DMS153 treated with DMSO at 0.1 percent for 48 hours (cell line): ENCODE data around the gene MRAP.
"Not testable (repeated sequence)": the region's sequence is repeated elsewhere in the genome, so short reads cannot be mapped to it uniquely, and the experiment has no call there.

Experiments
- DNase-seq: peaks from one replicate; lab custom pipeline; 2025; ENCODE audit not compliant: unreplicated experiment; lab: John Stamatoyannopoulos, UW

Gene MRAP

DNA sequence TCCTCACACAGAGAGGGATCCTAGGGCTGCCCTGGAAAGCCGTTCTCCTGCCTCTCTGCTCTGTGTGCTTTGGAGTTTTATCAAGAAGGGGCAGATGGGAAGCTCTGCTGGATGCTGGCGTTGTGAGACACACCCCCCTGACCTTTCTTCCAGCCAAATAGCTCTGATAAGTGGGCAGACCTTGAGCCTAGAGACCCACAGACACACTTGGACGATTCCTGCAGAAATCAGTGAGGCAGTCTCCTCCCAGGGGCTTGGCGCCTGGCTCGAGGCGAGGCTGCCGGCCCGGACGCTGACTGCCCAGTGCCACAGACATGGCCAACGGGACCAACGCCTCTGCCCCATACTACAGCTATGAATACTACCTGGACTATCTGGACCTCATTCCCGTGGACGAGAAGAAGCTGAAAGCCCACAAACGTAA is at the start of gene MRAP:
TSS of gene MRAP (plus strand) at position 198 of the 424 bp plus-strand sequence. CDS start at position 315, 117 bp downstream.
- DNase-seq, result no peak

GRCh38 chr21:32249511-32250280 is 49.0 kb upstream of the MRAP start:
- DNase-seq, result no peak

DNA sequence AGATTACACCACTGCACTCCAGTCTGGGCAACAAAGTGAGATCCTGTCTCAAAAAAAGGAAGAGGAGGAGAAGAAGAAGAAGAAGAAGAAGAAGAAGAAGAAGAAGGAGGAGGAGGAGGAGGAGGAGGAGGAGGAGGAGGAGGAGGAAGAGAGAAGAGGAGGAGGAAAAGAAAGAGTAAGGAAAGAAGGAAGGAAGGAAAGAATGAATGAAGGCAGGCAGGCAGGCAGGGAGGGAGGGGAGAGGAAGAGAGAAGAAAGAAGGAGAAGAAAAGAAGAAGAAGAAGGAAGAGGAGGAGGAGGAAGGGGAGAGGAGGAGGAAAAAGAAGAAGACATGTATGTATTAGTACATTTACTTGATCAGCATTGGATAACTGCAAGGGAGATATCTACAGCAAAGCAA is 46.5 kb upstream of the MRAP start:
- DNase-seq, result no peak

DNA sequence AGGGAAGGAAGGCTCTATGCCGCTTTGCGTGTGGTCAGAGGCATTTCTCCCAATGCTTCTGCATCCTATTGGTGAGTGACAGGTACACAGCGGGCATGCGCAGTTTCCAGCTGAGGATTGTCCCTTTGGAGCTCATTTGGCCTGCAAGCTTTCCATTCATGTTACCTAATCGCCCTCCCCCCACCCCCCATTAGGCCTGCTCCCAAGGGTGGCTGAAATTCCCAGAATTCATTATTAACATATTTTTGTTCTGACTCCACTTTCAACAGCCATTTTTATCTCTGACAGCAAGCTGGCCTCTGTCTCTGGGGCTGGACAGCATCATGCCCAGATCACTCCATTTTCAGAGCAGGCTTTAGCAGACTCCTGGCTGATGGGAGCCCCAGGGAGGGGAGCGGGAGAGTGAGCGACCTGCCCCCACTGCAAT is 45.4 kb upstream of the MRAP start:
- DNase-seq, result no peak

DNA sequence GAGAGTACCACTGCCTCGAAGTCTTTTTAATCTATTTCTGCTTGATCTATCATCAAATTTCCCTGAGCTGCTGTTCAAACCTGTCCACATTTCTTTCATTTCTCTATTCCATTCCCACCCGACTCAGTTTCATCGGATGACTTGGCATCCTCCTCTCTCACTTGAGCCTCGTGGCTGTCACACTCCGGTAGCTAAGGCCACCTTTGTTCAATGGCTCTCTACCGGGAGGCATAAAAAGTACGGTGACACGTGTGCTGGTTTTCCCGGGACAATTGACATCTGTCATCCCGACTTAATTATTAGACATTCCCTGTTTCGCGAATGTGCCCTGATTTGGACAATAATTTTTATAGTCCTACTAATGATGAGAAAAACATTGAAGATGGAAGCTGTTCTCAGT is 42.4 kb upstream of the MRAP start:
- DNase-seq, result no peak

DNA sequence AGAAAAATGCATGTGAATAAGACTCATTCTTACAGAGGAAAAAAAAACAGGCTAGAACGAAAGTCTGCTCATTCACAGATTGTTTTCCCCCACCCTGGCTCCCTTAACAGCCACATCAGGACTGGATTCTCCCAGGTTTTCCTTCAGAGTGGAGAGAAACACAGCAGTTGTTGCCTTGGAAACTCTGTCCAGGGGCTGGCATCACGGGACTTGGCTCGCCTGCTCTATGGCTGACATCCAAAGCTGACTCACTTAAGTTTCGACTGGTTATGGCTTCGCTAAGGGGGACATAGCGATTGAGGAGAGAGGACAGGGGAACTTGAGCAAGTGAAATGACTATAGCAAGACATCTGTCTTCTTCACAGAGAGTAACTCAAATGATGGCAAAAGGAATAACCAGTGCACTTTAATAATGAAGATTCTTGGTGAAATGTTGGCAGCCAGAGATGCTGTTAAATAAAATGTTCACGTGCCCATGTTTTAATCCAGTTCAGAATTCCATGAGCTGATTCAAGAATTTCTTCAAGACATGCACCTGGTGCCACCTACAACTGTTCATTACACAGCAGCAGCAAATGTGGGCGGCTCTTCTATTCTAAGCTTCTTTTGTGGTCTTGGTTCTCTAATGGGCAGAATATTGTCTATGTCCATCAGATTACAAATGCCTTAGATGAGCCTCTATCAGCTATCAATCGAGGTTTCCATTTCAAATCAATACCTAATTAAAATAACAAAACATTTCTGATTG is 41.6 kb upstream of the MRAP start:
- no peak for DNase-seq

- peak; percentile 57 for DNase-seq
These were observed 40.5 kb upstream of the MRAP start for GRCh38 chr21:32257962-32258785.

DNA sequence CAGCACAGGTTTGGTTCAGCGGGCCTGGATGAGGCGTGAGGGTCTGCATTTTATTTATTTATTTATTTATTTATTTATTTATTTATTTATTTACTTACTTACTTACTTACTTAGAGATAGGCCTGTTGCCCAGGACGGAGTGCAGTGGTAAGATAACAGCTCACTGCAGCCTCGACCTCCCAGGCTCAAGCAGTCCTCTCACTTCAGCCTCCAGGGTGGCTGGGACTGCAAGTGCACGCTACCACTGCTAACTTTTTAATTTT is 39.9 kb upstream of the MRAP start:
- DNase-seq, result not testable (repeated sequence)

- no peak for DNase-seq
These were observed 38.5 kb upstream of the MRAP start for GRCh38 chr21:32260130-32260529.

DNA sequence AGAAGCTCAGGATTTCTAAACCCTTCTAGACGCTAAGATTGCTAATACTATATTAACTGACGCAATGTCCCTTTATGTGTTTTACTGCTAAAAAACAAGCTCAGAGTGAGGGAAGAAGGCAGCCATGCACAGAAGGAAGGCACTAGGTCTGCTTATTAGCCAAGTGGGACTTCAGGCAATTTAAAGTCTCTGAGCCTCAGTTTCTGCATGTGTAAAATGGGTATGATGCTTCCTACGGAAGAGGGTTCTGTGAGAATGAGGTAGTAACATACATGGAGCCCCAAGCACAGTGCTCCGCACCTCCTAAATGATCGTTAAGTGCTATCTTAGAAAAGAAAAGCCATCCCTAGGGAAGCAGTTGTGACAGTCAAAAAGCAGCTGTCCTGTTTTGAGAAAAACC is 36.7 kb upstream of the MRAP start:
- DNase-seq, result no peak

DNA sequence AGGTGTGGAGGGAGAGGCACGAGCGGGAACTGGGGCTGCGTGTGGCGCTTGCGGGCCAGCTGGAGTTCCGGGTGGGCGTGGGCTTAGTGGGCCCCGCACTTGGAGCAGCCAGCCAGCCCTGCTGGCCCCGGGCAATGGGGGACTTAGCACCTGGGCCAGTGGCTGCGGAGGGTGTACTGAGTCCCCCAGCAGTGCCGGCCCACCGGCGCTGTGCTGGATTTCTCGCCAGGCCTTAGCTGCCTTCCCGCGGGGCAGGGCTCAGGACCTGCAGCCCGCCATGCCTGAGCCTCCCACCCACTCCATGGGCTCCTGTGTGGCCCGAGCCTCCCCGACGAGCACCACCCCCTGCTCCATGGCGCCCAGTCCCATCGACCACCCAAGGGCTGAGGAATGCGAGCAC is 33.3 kb upstream of the MRAP start:
- DNase-seq, result not testable (repeated sequence)

DNA sequence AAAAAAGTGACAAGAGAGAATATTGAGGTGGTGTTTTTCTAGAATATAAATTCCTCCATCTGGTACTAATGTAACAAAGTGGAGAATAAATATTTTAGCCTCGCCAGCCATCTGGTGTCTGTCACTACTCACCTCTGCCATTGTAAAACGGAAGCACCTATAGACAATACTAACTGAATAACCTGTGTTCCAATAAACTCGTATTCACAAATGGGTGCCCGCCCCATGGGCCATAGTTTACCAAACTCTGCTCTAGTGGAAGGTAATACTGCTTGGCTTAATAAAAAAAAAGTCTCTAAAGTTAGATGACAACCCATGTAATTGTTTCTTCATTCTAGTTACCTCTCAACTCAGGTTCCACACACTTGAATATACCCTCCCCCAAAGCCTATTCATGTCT is 27.9 kb upstream of the MRAP start:
- DNase-seq, result no peak

GRCh38 chr21:32276671-32277070 is 22.0 kb upstream of the MRAP start:
- no peak for DNase-seq

- DNase-seq, result no peak
These were observed 20.6 kb upstream of the MRAP start for GRCh38 chr21:32278103-32278502.

DNA sequence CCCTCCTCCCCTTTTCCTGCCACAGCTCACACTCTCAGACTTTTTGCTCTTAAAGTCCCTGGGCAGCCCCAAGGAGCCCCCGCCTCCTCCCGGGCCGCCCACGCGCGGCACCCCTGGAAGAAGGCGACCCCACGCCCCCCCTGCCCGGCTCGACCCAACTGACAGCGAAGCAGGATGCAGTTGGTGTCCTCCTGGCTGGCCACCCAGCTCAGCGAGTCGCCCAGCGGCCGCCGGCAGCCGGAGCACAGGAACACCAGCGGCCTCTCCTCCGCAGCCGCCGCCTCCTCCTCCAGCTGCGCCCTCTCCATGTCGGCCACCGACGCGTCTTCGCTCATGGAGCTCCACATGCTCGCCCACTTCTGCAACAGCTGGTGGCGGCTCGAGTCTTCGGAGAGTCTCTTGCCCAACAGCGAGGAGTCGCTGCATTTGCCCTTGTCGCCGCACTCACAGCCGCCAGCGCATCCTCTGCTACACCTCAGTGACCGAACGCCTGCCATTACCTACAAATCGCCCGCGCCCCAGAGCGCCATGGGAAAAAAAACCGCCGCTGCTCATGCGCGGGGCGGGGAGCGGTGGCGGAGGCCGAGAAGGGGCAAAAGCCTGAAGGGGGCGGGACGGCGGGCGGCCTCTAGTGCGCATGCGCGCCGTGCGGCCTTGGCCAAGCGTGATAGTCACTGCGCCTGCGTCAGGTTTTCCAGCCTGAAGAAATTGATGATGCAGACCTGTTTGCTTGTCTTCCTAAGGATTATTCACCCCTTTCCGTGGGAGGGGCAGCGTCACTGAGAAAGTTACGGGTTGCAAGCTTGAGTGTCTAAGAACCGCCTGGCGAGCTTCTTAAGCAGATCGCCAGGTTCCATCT is 19.9 kb upstream of the MRAP start, which contains the start of gene MIS18A:
TSS of gene MIS18A (minus strand) at position 532 of the 859 bp plus-strand sequence. CDS start at position 497, 35 bp downstream.
- peak; percentile 91 for DNase-seq

DNA sequence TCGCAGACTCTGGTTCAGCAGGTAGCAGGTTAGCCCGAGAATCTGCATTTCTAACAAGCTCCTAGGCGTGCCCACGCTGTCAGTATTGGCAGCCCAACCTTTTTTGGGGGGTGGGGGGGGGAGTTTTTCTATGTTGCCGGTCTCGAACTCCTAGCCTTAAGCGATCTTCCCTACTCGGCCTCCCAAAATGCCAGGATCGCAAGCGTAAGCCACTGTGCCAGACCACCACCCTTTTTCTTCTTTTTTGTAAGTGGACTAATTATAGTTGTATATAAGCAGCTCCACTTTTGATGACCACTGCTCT is 19.3 kb upstream of the MRAP start:
- no peak for DNase-seq

DNA sequence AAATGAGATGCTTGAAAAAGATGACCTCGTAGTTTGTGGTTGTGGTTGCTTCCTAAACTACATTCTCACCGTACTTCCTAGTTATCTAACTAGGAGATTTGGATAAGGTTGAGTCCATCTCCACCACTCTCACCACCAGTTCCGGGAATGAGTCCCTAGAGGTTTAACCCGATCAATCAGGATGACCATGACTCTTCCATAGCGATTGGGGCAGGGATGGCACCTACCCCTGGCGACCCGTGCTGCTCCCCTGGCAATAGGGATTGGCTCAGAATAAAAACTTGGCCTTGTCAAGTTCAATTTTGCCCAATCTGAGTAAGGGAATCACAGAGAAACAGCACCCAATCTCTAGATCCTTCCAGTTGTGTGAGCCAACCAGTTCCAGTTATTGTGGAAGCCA is 17.1 kb upstream of the MRAP start:
- DNase-seq, result no peak

- no peak for DNase-seq
These were observed 15.7 kb upstream of the MRAP start for GRCh38 chr21:32282992-32283391.

DNA sequence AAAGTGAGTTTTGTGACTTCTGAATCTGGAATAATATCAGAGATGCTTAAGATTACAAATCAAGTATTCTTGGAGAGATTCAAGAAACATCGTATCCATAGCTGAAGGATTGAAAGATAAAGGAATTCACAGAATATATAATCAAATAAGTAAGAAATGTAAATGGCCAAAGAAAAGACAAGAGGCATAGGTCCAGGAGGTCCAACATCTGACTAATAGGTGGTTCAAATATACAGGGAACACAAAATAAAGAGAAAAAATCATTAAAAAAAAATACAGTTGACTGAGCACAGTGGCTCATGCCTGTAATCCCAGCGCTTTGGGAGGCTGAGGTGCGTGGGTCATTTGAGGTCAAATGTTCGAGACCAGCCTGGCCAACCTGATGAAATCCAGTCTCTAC is 13.2 kb upstream of the MRAP start:
- no peak for DNase-seq

DNA sequence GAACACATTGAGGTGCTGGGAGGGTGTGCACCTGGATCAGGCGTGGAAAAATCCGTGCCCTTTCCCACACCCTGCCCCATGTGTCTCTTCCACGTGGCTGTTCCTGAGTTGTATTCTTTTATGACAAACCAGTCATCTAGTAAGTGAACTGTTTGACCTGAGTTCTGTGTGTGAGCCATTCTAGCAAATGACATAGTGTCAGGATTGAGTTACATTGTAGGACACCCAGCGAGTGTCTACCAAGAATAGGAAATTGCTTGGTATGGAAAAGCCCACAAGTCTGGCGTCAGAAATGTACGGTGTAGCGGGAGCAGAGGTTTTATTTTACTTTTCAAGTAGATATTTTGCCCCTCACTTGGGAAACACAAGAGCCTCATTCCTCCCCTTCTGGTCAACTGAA is 1.2 kb upstream of the MRAP start:
- no peak for DNase-seq

DNA sequence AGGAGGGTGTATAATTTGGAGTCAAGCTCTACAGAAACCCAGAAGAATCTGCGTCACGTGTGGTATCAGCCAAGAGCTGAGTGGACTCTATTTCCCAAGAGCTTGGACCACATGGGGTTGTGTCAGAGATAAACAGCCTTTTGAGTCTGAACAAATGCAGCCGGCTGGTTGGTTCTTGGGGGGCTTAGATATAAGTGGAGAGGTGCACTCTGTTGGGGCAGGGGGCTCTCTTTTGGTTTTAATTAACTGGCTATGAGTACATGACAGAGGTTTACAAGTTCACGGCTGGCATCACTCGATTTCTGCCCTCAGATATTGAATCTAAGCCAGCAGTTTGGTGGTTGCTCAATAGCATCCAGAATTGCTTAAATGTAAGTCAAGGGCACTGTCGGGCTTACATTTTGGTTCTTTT is 501 bp upstream of the MRAP start:
- DNase-seq, result no peak
